Skeletal muscle tissue (tissue), 4 donors: Measurements from ENCODE around the gene TGFBR3. TPM values are rescaled to one million over a fixed set of nuclear protein-coding genes. Genes with fewer than 3 reads are reported as not detected.

Source experiments
- H3K27ac ChIP-seq: one replicate; pipeline ENCODE4 v1.7.0; 2013; ENCODE audit warnings: mild to moderate bottlenecking, low read depth, low read length, inconsistent platforms
- H3K27me3 ChIP-seq, 3 donors: one replicate each; pipeline ENCODE4 v1.7.0; 2013; ENCODE audit warnings: low read length in 3 of 3; ENCODE audit not compliant: control insufficient read depth in 3 of 3, insufficient read depth in 3 of 3
- H3K36me3 ChIP-seq, 3 donors: one replicate each; pipeline ENCODE4 v1.7.0; 2013; ENCODE audit warnings: low read length in 3 of 3; ENCODE audit not compliant: control insufficient read depth in 3 of 3, insufficient read depth in 3 of 3
- H3K4me1 ChIP-seq, 3 donors: one replicate each; pipeline ENCODE4 v1.7.0; 2013; ENCODE audit warnings: low read length in 3 of 3, mild to moderate bottlenecking in 3 of 3; ENCODE audit not compliant: control insufficient read depth in 3 of 3, insufficient read depth in 3 of 3
- H3K4me3 ChIP-seq, 3 donors: one replicate each; pipeline ENCODE4 v1.7.0; 2013; ENCODE audit warnings: low read length in 3 of 3
- H3K9ac ChIP-seq, 3 donors: one replicate each; pipeline ENCODE4 v1.7.0; 2013; ENCODE audit warnings: low read length in 3 of 3, mild to moderate bottlenecking in 3 of 3, moderate library complexity in 2 of 3, low read depth in 1 of 3
- H3K9me3 ChIP-seq, 3 donors: one replicate each; pipeline ENCODE4 v1.7.0; 2013; ENCODE audit warnings: low read length in 3 of 3; ENCODE audit not compliant: control insufficient read depth in 3 of 3
- total RNA-seq: library from RNA; depleted of rRNA; stranded (reverse); fragments of >200 nt; gene quantifications from one replicate; pipeline ENCODE4 v1.2.3, GENCODE V29; 2014
- donor health status: Osteomylitis.

The TGFBR3 gene
- total RNA-seq, 1 donor from 2014 or later, result 54.3 TPM

DNA sequence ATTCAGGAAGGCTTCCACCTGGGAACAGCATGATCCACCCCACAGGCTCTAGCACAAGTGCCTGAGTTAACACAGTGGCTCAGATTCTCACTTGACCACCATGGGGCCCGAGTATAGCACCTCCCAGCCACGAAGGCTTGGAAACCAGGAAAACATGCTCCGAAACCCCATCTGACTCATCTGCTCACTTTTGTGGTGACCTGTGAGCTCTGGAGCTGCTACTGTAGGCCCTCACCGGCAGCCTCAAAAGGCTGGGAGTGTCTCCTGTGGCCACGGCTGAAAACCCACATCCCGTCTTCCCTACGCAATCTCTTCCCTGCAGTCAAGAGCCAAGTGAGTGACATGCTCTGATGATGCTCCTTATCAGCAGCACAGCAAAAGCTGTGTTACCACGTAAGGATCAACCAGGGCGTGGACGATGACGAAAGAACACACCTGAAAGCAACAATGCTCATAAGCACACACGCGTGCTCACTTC lies 81.4 kb downstream of the TGFBR3 start:
- Histone ChIP-seq H3K27me3 (no peaks in the 10 kb centered on the region), H3K9ac (no peak overlapping the region), H3K4me3 (no peak overlapping the region), H3K36me3 (no peaks in the 10 kb centered on the region), H3K9me3 (no peaks in the 10 kb centered on the region), H3K4me1 (peaks cover 23 to 53% (median 42%) of the 10 kb centered on the region in 3 donors), H3K27ac (peak overlapping the region; percentile 36)

- peak overlapping the region; percentile 36 for H3K27ac ChIP-seq
- H3K9ac ChIP-seq, result no peak overlapping the region
- H3K4me1 ChIP-seq, result peaks cover 27 to 57% (median 47%) of the 10 kb centered on the region in 3 donors
- no peaks in the 10 kb centered on the region for H3K9me3 ChIP-seq
- no peaks in the 10 kb centered on the region for H3K36me3 ChIP-seq
- no peaks in the 10 kb centered on the region for H3K27me3 ChIP-seq
- no peak overlapping the region for H3K4me3 ChIP-seq
Measured at GRCh38 chr1:91803847-91804545, 82.0 kb downstream of the TGFBR3 start.

DNA sequence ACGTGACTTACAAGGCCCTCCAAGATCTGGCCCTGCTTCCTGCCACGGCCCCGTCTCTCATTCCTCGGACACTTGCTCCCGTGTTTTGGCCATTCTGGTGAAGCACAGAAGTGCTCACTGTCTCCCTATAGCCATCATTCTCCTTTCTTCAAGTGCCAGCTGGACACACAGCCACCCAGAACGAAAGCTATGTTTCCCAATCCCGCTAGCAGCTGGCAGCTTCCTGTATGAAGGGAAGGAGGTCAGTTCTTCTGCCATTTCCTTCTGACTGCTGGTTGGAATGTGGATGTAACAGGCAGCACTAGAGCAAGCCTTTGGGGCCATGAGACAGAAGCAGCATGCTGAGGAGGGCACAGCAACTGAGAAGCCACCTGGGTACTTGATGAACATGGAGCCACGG lies 82.8 kb downstream of the TGFBR3 start:
- H3K9ac ChIP-seq, result no peak overlapping the region
- peaks cover 33 to 66% (median 55%) of the 10 kb centered on the region in 3 donors for H3K4me1 ChIP-seq
- H3K36me3 ChIP-seq, result no peaks in the 10 kb centered on the region
- no peaks in the 10 kb centered on the region for H3K9me3 ChIP-seq
- no peaks in the 10 kb centered on the region for H3K27me3 ChIP-seq
- no peak overlapping the region for H3K4me3 ChIP-seq
- H3K27ac ChIP-seq, result no peak overlapping the region

GRCh38 chr1:91801496-91802115 lies 84.3 kb downstream of the TGFBR3 start:
- Histone ChIP-seq H3K4me1 (peaks cover 30 to 58% (median 46%) of the 10 kb centered on the region in 3 donors), H3K27me3 (no peaks in the 10 kb centered on the region), H3K27ac (no peak overlapping the region)

DNA sequence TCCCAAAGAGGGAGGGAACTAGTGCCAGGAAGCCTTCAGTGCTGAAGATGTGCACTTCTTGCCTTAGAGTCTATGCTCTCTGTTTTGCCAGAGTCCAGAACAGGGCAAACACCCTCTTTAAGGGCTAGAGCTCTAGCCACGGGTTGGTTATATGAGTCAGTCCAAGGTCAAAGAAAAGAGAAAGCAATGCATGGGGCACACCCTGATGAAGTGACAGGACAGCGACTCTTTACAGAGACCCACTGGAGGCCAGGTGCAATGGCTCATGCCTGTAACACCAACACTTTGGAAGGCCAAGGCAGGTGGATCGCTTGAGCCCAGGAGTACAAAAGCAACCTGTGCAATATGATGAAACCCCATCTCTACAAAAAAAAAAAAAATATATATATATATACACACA lies 86.1 kb downstream of the TGFBR3 start:
- no peak overlapping the region for H3K27ac ChIP-seq

More at GRCh38 chr1:91801496-91802115, 84.3 kb downstream of the TGFBR3 start:
- no peak overlapping the region for H3K9ac ChIP-seq
- H3K9me3 ChIP-seq, result no peaks in the 10 kb centered on the region
- H3K4me3 ChIP-seq, result no peak overlapping the region
- no peaks in the 10 kb centered on the region for H3K36me3 ChIP-seq

DNA sequence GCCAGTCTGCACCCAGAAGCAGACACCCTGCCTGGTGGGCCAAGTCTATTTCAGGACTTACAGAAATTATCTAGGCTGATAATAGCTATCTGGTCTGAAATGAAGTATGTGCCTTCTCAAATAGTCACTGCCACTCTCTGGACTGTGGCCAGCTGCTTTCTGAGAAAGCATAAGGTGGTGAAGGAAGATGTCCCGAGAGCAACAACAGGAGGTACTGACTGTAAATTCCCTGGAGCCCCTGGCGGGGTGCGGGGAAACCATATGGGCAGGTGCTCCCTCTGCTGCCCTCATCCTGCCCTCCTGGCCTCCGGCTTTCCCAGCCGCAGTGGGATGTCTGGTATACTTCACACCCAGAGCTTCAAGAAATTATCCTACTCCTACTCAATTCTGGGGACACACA lies 86.8 kb downstream of the TGFBR3 start:
- H3K4me1 ChIP-seq, result peaks cover 25 to 51% (median 32%) of the 10 kb centered on the region in 3 donors
- H3K4me3 ChIP-seq, result no peak overlapping the region
- H3K9ac ChIP-seq, result peak overlapping the region in 1 of 3 donors; percentile 24
- H3K27ac ChIP-seq, result no peak overlapping the region
- no peaks in the 10 kb centered on the region for H3K27me3 ChIP-seq
- no peaks in the 10 kb centered on the region for H3K9me3 ChIP-seq
- no peaks in the 10 kb centered on the region for H3K36me3 ChIP-seq

More for the DNA sequence above, 86.1 kb downstream of the TGFBR3 start:
- no peak overlapping the region for H3K9ac ChIP-seq
- H3K36me3 ChIP-seq, result no peaks in the 10 kb centered on the region
- peaks cover 30 to 53% (median 39%) of the 10 kb centered on the region in 3 donors for H3K4me1 ChIP-seq
- H3K4me3 ChIP-seq, result no peak overlapping the region
- H3K27me3 ChIP-seq, result no peaks in the 10 kb centered on the region
- no peaks in the 10 kb centered on the region for H3K9me3 ChIP-seq

DNA sequence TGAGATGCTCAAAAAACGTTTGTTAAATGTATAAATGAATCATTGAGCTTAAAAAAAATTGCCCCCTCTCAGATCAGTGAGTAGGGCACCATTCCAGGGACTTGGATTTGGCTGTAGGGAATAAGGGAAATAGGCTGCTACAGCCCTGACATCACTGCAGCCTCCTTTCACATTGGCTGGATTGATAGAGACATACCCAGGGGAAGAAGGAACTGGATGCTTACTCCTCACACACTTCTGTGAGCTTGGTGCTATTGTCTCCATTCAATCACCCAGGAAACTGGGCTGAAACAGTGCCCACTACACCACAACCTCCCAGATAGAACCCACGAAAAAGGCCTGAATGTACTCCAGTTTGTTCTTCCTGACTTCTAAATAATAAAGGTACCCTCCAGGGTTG lies 87.2 kb downstream of the TGFBR3 start:
- Histone ChIP-seq H3K9ac (peak overlapping the region in 1 of 3 donors; percentile 24), H3K27me3 (no peaks in the 10 kb centered on the region)

GRCh38 chr1:91798241-91798648 lies 87.7 kb downstream of the TGFBR3 start:
- Histone ChIP-seq H3K27me3 (no peaks in the 10 kb centered on the region), H3K36me3 (no peaks in the 10 kb centered on the region), H3K9ac (no peak overlapping the region), H3K27ac (no peak overlapping the region), H3K4me1 (peaks cover 18 to 41% (median 24%) of the 10 kb centered on the region in 3 donors), H3K9me3 (no peaks in the 10 kb centered on the region), H3K4me3 (no peak overlapping the region)

More for the DNA sequence above, 87.2 kb downstream of the TGFBR3 start:
- H3K4me1 ChIP-seq, result peaks cover 22 to 46% (median 29%) of the 10 kb centered on the region in 3 donors
- no peaks in the 10 kb centered on the region for H3K36me3 ChIP-seq
- no peak overlapping the region for H3K4me3 ChIP-seq
- no peaks in the 10 kb centered on the region for H3K9me3 ChIP-seq
- no peak overlapping the region for H3K27ac ChIP-seq

- no peaks in the 10 kb centered on the region for H3K27me3 ChIP-seq
- H3K9ac ChIP-seq, result no peak overlapping the region
- H3K4me1 ChIP-seq, result peaks cover 21 to 43% (median 26%) of the 10 kb centered on the region in 3 donors
- no peak overlapping the region for H3K4me3 ChIP-seq
- peak overlapping the region; percentile 11 for H3K27ac ChIP-seq
- H3K36me3 ChIP-seq, result no peaks in the 10 kb centered on the region
- H3K9me3 ChIP-seq, result no peaks in the 10 kb centered on the region
Measured at GRCh38 chr1:91797164-91797563, 88.8 kb downstream of the TGFBR3 start.

- H3K27ac ChIP-seq, result no peak overlapping the region
- H3K9me3 ChIP-seq, result no peaks in the 10 kb centered on the region
- H3K9ac ChIP-seq, result no peak overlapping the region
- H3K4me3 ChIP-seq, result no peak overlapping the region
- peaks cover 30 to 52% (median 34%) of the 10 kb centered on the region in 3 donors for H3K4me1 ChIP-seq
- H3K27me3 ChIP-seq, result no peaks in the 10 kb centered on the region
- H3K36me3 ChIP-seq, result no peaks in the 10 kb centered on the region
Measured at GRCh38 chr1:91796390-91796654, 89.6 kb downstream of the TGFBR3 start.
